NCI-H1092 (cell line): ENCODE results near the gene ZC3H18.

Source experiments
- DNase-seq: peaks from one replicate; lab custom pipeline; 2025; lab: John Stamatoyannopoulos, UW

The ZC3H18 gene

GRCh38 chr16:88549671-88550245, 20.4 kb upstream of the ZC3H18 start:
- DNase-seq, result no peak

- no peak for DNase-seq
Measured at GRCh38 chr16:88550246-88550661, 19.9 kb upstream of the ZC3H18 start.

GRCh38 chr16:88552166-88552565, 18.0 kb upstream of the ZC3H18 start:
- DNase-seq, result no peak

GRCh38 chr16:88552815-88553214, 17.4 kb upstream of the ZC3H18 start:
- DNase-seq, result no peak

- DNase-seq, result no peak
Measured at GRCh38 chr16:88553739-88554138, 16.5 kb upstream of the ZC3H18 start.

GRCh38 chr16:88554711-88555264, 15.4 kb upstream of the ZC3H18 start:
- no peak for DNase-seq

- no peak for DNase-seq
Measured at GRCh38 chr16:88556294-88556988, 13.8 kb upstream of the ZC3H18 start.

GRCh38 chr16:88558457-88559442, 11.5 kb upstream of the ZC3H18 start:
- peak; percentile 28 for DNase-seq

- DNase-seq, result no peak
Measured at GRCh38 chr16:88560714-88561484, 9.3 kb upstream of the ZC3H18 start.

- DNase-seq, result no peak
Measured at GRCh38 chr16:88561485-88562359, 8.5 kb upstream of the ZC3H18 start.

GRCh38 chr16:88566158-88566557, 4.0 kb upstream of the ZC3H18 start:
- no peak for DNase-seq

- no peak for DNase-seq
Measured at GRCh38 chr16:88568710-88569613, 1.2 kb upstream of the ZC3H18 start.

GRCh38 chr16:88569614-88569984, 604 bp upstream of the ZC3H18 start:
- DNase-seq, result no peak

- no peak for DNase-seq
Measured at GRCh38 chr16:88570691-88571092, 489 bp downstream of the ZC3H18 start.

- DNase-seq, result no peak
Measured at GRCh38 chr16:88575251-88575650, 5.0 kb downstream of the ZC3H18 start.

- no peak for DNase-seq
Measured at GRCh38 chr16:88576307-88576706, 6.1 kb downstream of the ZC3H18 start.

- DNase-seq, result no peak
Measured at GRCh38 chr16:88577166-88577565, 7.0 kb downstream of the ZC3H18 start.

GRCh38 chr16:88578446-88579313, 8.5 kb downstream of the ZC3H18 start:
- DNase-seq, result no peak

GRCh38 chr16:88580371-88580770, 10.2 kb downstream of the ZC3H18 start:
- no peak for DNase-seq
